Natural killer cell treated with Interleukin-12 subunit alpha and Interleukin-12 subunit beta and Interleukin-15 and Interleukin-18, amount 100 ng/mL, for 72 hours (primary cell): Measurements from ENCODE around the gene TNF. TPM values are rescaled to one million over a fixed set of nuclear protein-coding genes. Genes with fewer than 3 reads are reported as not detected.

Experiments
- ATAC-seq, 2 donors: fragments of 150-1000 bp; cut with Tn5 transposase in 1 of 2; sonication (Bioruptor Pico), chemical (Tn5 transposase) in 1 of 2; 2 replicates each; pipeline ENCODE4 v1.10.0; 2021
- DNase-seq: peaks from one replicate; pipeline ENCODE4 v3.0.0; 2022; ENCODE audit warnings: low spot score
- H3K27ac Mint-ChIP-seq, 2 donors: 1 replicate in 1 of 2; 2 replicates in 1 of 2; pipeline ENCODE4 v1.8.0; 2022; ENCODE audit warnings: mixed read lengths in 2 of 2, mild to moderate bottlenecking in 1 of 2, moderate library complexity in 1 of 2
- H3K27me3 Mint-ChIP-seq, 2 donors: 1 replicate in 1 of 2; 2 replicates in 1 of 2; pipeline ENCODE4 v1.8.0; 2022; ENCODE audit warnings: mixed read lengths in 2 of 2
- H3K36me3 Mint-ChIP-seq: one replicate; pipeline ENCODE4 v1.8.0; 2022; ENCODE audit warnings: mixed read lengths
- H3K4me1 Mint-ChIP-seq, 2 donors: 1 replicate in 1 of 2; 2 replicates in 1 of 2; pipeline ENCODE4 v1.8.0; 2022; ENCODE audit warnings: low read depth in 2 of 2, mixed read lengths in 2 of 2, mild to moderate bottlenecking in 1 of 2
- H3K4me3 Mint-ChIP-seq: one replicate; pipeline ENCODE4 v1.8.0; 2022; ENCODE audit warnings: mixed read lengths
- H3K9me3 Mint-ChIP-seq: 2 replicates; pipeline ENCODE4 v1.8.0; 2022; ENCODE audit warnings: mixed read lengths
- total RNA-seq, 2 donors: library from RNA; stranded (reverse); gene quantifications; one replicate each; pipeline ENCODE4 v1.2.3, GENCODE V29; 2022

The TNF gene
- total RNA-seq, 2 donors from 2014 or later, result 320 to 420 TPM

GRCh38 chr6:31572041-31572911 lies 3.1 kb upstream of the TNF start, which contains the start of gene LTA:
Gene LTA, plus strand, starts transcription at chr6:31572289. Its CDS starts 454 bp downstream, at chr6:31572743.
- peak; percentile 88 for DNase-seq
- Mint-ChIP-seq H3K4me3 (peak within 1 kb of the TSS; percentile 96), H3K27ac (peak within 1 kb of the TSS; percentile 88 to 92), H3K36me3 (peaks cover 16% of the 10 kb centered on the region), H3K9me3 (no peaks in the 10 kb centered on the region), H3K27me3 (no peaks in the 10 kb centered on the region), H3K4me1 (peaks cover 80 to 90% of the 10 kb centered on the region in 2 donors)
- peak; percentile 64 to 67 for ATAC-seq

- H3K36me3 Mint-ChIP-seq, result peaks cover 21% of the 10 kb centered on the region
These were observed 1.9 kb upstream of the TNF start for GRCh38 chr6:31573239-31574105.

GRCh38 chr6:31574106-31575061 lies 981 bp upstream of the TNF start:
- peak overlapping the region; percentile 88 to 92 for H3K27ac Mint-ChIP-seq
- no peaks in the 10 kb centered on the region for H3K9me3 Mint-ChIP-seq
- ATAC-seq (peak in 1 of 2 donors; percentile 2), DNase-seq (peak; percentile 79)
- no peaks in the 10 kb centered on the region for H3K27me3 Mint-ChIP-seq
- peaks cover 72 to 83% of the 10 kb centered on the region in 2 donors for H3K4me1 Mint-ChIP-seq
- peaks cover 22% of the 10 kb centered on the region for H3K36me3 Mint-ChIP-seq
- H3K4me3 Mint-ChIP-seq, result peak overlapping the region; percentile 96

More at GRCh38 chr6:31573239-31574105, 1.9 kb upstream of the TNF start:
- peak overlapping the region; percentile 88 to 92 for H3K27ac Mint-ChIP-seq
- ATAC-seq (no peak), DNase-seq (no peak)
- no peaks in the 10 kb centered on the region for H3K9me3 Mint-ChIP-seq
- H3K27me3 Mint-ChIP-seq, result no peaks in the 10 kb centered on the region
- H3K4me1 Mint-ChIP-seq, result peaks cover 72 to 83% of the 10 kb centered on the region in 2 donors
- peak overlapping the region; percentile 96 for H3K4me3 Mint-ChIP-seq

DNA sequence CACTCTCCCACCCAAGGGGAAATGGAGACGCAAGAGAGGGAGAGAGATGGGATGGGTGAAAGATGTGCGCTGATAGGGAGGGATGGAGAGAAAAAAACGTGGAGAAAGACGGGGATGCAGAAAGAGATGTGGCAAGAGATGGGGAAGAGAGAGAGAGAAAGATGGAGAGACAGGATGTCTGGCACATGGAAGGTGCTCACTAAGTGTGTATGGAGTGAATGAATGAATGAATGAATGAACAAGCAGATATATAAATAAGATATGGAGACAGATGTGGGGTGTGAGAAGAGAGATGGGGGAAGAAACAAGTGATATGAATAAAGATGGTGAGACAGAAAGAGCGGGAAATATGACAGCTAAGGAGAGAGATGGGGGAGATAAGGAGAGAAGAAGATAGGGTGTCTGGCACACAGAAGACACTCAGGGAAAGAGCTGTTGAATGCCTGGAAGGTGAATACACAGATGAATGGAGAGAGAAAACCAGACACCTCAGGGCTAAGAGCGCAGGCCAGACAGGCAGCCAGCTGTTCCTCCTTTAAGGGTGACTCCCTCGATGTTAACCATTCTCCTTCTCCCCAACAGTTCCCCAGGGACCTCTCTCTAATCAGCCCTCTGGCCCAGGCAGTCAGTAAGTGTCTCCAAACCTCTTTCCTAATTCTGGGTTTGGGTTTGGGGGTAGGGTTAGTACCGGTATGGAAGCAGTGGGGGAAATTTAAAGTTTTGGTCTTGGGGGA lies 754 bp downstream of the TNF start:
- ATAC-seq (no peak), DNase-seq (no peak)
- H3K36me3 Mint-ChIP-seq, result peaks cover 24% of the 10 kb centered on the region
- H3K27ac Mint-ChIP-seq, result peak overlapping the region; percentile 88 to 92
- no peaks in the 10 kb centered on the region for H3K9me3 Mint-ChIP-seq
- H3K4me1 Mint-ChIP-seq, result peaks cover 75 to 86% of the 10 kb centered on the region in 2 donors
- peak overlapping the region; percentile 96 for H3K4me3 Mint-ChIP-seq
- H3K27me3 Mint-ChIP-seq, result no peaks in the 10 kb centered on the region

- Mint-ChIP-seq H3K4me3 (peak overlapping the region; percentile 96), H3K9me3 (no peaks in the 10 kb centered on the region), H3K36me3 (peaks cover 26% of the 10 kb centered on the region), H3K27ac (peak overlapping the region; percentile 88 to 92), H3K4me1 (peaks cover 77 to 88% of the 10 kb centered on the region in 2 donors), H3K27me3 (no peaks in the 10 kb centered on the region)
- peak; percentile 16 to 38 for ATAC-seq
- DNase-seq, result peak; percentile 87
These were observed 1.7 kb downstream of the TNF start for GRCh38 chr6:31576897-31577578.

DNA sequence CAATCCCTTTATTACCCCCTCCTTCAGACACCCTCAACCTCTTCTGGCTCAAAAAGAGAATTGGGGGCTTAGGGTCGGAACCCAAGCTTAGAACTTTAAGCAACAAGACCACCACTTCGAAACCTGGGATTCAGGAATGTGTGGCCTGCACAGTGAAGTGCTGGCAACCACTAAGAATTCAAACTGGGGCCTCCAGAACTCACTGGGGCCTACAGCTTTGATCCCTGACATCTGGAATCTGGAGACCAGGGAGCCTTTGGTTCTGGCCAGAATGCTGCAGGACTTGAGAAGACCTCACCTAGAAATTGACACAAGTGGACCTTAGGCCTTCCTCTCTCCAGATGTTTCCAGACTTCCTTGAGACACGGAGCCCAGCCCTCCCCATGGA lies 2.2 kb downstream of the TNF start:
- peaks cover 26% of the 10 kb centered on the region for H3K36me3 Mint-ChIP-seq
- ATAC-seq (no peak), DNase-seq (no peak)
- H3K4me1 Mint-ChIP-seq, result peaks cover 78 to 88% of the 10 kb centered on the region in 2 donors
- H3K27ac Mint-ChIP-seq, result peak overlapping the region; percentile 88 to 92
- H3K9me3 Mint-ChIP-seq, result no peaks in the 10 kb centered on the region
- no peaks in the 10 kb centered on the region for H3K27me3 Mint-ChIP-seq
- H3K4me3 Mint-ChIP-seq, result peak overlapping the region; percentile 96

DNA sequence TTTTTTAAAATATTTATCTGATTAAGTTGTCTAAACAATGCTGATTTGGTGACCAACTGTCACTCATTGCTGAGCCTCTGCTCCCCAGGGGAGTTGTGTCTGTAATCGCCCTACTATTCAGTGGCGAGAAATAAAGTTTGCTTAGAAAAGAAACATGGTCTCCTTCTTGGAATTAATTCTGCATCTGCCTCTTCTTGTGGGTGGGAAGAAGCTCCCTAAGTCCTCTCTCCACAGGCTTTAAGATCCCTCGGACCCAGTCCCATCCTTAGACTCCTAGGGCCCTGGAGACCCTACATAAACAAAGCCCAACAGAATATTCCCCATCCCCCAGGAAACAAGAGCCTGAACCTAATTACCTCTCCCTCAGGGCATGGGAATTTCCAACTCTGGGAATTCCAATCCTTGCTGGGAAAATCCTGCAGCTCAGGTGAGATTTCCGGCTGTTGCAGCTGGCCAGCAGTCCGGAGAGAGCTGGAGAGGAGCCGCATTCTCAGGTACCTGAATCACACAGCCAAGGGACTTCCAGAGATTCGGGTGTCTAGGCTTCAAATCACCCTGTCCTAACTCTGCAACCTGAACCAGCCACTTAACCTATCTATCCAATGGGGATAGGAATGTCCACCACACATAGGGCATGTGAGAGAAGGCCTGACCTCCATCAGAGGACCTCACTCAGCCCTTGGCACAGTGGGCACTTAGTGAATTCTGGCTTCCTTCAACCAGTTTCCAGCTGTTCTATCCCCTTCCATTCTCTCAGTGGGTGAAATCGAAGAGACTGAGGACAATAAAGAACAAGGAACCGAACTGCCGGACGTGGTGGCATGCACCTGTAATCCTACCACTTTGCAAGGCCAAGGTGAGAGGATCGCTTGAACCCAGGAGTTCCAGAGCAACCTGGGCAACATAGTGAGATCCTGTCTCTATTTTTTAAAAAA lies 3.1 kb downstream of the TNF start:
- peak overlapping the region; percentile 100 for H3K4me3 Mint-ChIP-seq
- H3K9me3 Mint-ChIP-seq, result no peaks in the 10 kb centered on the region
- H3K36me3 Mint-ChIP-seq, result peaks cover 26% of the 10 kb centered on the region
- no peaks in the 10 kb centered on the region for H3K27me3 Mint-ChIP-seq
- peak overlapping the region; percentile 88 to 92 for H3K27ac Mint-ChIP-seq
- DNase-seq (no peak), ATAC-seq (no peak)
- peaks cover 76 to 85% of the 10 kb centered on the region in 2 donors for H3K4me1 Mint-ChIP-seq

DNA sequence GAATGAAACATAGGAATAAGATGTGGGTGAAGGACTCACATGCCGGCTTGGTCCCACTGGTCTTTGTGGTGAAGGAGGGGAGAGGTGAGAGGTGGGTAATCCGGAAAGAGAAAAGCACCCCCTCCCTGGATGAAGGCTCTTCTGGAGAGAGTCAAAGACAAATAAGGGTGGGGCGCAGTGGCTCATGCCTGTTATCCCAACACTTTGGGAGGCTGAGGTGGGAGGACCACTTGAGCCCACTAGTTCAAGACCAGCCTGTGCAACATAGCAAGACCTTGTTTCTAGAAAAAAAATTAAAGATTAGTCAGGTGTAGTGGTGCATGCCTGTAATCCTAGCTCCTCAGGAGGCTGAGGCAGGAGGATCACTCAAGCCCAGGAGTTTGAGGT lies 3.7 kb downstream of the TNF start:
- H3K4me3 Mint-ChIP-seq, result peak overlapping the region; percentile 100
- no peaks in the 10 kb centered on the region for H3K27me3 Mint-ChIP-seq
- H3K36me3 Mint-ChIP-seq, result peaks cover 26% of the 10 kb centered on the region

GRCh38 chr6:31579546-31580437 lies 4.4 kb downstream of the TNF start:
- Mint-ChIP-seq H3K4me3 (peak overlapping the region; percentile 100), H3K9me3 (no peaks in the 10 kb centered on the region), H3K36me3 (peaks cover 26% of the 10 kb centered on the region), H3K27me3 (no peaks in the 10 kb centered on the region), H3K4me1 (peaks cover 64 to 73% of the 10 kb centered on the region in 2 donors), H3K27ac (peak overlapping the region; percentile 88 to 92)
- DNase-seq (no peak), ATAC-seq (no peak)

More for the DNA sequence above, 3.7 kb downstream of the TNF start:
- Mint-ChIP-seq H3K4me1 (peaks cover 69 to 78% of the 10 kb centered on the region in 2 donors), H3K27ac (peak overlapping the region; percentile 88 to 92), H3K9me3 (no peaks in the 10 kb centered on the region)
- DNase-seq (no peak), ATAC-seq (no peak)

DNA sequence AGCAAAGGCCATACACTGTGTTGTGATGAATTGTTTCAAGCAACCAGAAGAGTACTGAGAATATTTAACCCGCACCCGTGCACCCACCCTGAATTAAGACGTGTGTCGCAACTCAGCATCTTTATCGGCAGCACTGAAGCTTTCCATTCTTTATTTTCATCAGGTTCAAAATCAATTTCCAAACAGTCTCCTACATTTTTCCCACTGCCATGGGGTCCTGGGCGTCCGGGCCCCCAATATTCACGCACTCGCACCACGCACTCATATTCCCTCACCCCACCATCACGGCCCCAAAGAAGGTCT lies 5.0 kb downstream of the TNF start:
- peak overlapping the region; percentile 100 for H3K4me3 Mint-ChIP-seq
- H3K36me3 Mint-ChIP-seq, result peaks cover 26% of the 10 kb centered on the region
- DNase-seq (no peak), ATAC-seq (peak in 1 of 2 donors; percentile 0)
- H3K4me1 Mint-ChIP-seq, result peaks cover 62 to 69% of the 10 kb centered on the region in 2 donors
- H3K9me3 Mint-ChIP-seq, result no peaks in the 10 kb centered on the region
- H3K27ac Mint-ChIP-seq, result peak overlapping the region; percentile 88 to 92
- H3K27me3 Mint-ChIP-seq, result no peaks in the 10 kb centered on the region
